ENCODE data around the gene RAD51B. TPM values are rescaled to one million over a fixed set of nuclear protein-coding genes. Genes with fewer than 3 reads are reported as not detected.

RAD51B gene
- total RNA-seq, 2 donors from 2014 or later = 22.8 to 33.8 TPM

DNA sequence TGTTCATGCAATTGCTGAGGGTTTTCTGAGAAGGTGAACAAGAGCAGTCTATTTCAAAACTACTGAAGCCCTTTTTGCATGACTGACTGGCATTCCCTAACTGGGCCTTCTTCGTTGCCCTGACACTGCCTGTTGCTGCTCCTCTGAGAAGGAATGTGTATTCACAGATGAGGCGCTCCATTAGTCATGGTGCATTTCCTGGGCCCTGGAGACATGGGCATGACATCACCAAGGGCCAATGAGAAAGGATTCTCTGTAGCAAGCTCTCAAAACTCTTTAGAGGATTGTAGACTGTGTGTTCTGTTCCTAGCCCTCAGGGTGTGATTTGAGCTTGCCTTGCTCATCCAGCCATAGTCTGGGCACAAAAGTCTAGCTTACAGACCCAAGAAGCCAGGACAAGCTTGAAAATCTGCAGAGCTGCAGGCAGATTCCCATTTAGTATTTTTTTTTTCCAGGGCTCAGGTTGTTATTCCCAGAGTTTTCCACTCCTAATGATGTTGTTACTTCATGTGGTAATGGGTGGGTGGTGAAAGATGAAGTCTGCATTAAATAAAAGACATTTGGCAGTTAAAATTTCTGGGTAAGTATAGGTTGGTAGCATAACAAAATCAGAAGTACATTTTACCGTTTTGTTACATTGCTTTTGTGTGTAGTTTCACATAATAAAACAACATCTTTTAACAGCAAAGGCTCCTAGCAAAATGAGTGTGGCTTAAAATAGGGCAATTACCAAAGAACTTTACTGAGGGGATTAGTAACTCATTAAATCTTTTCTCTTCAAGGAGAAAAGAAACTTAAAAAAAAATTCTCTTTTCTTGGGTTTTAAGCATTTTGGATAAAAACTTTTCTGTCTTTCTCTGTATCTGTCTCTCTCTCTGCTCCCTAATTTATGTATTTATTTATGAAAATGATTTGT is 318.4 kb downstream of the RAD51B start:
- H3K4me1 ChIP-seq (ENCODE audit: control insufficient read depth, insufficient read depth, low read length) = peaks cover 4% of the 10 kb centered on the region
- Mint-ChIP-seq H3K9me3 (no peaks in the 10 kb centered on the region), H3K27ac (peak overlapping the region; percentile 96), H3K4me3 (no peak overlapping the region), H3K36me3 (ENCODE audit: low read depth) (no peaks in the 10 kb centered on the region), H3K27me3 (ENCODE audit: insufficient read depth) (no peaks in the 10 kb centered on the region), H3K4me1 (peaks cover 12% of the 10 kb centered on the region)
- no peaks in the 10 kb centered on the region for H3K9me3 ChIP-seq (ENCODE audit: control insufficient read depth, low read length)
- 13 to 38% methylated on average over 1 to 2 of the region's 3 CpGs for WGBS, 2 experiments (ENCODE audit: insufficient coverage in 1 of 2, insufficient read length in 1 of 2)
- H3K27ac ChIP-seq (ENCODE audit: low read depth, low read length) = peak overlapping the region; percentile 96
- H3K9ac ChIP-seq (ENCODE audit: extremely low read depth, low read length, poor library complexity, severe bottlenecking) = peak overlapping the region; percentile 42
- no peaks in the 10 kb centered on the region for H3K27me3 ChIP-seq (ENCODE audit: control insufficient read depth, insufficient read depth, low read length, poor library complexity, severe bottlenecking)
- no peaks in the 10 kb centered on the region for H3K36me3 ChIP-seq (ENCODE audit: control insufficient read depth, insufficient read depth, low read length)
- H3K4me3 ChIP-seq (ENCODE audit: low read length) = no peak overlapping the region
- DNase-seq = peak; percentile 93
- TF ChIP-seq, protein P1, sequence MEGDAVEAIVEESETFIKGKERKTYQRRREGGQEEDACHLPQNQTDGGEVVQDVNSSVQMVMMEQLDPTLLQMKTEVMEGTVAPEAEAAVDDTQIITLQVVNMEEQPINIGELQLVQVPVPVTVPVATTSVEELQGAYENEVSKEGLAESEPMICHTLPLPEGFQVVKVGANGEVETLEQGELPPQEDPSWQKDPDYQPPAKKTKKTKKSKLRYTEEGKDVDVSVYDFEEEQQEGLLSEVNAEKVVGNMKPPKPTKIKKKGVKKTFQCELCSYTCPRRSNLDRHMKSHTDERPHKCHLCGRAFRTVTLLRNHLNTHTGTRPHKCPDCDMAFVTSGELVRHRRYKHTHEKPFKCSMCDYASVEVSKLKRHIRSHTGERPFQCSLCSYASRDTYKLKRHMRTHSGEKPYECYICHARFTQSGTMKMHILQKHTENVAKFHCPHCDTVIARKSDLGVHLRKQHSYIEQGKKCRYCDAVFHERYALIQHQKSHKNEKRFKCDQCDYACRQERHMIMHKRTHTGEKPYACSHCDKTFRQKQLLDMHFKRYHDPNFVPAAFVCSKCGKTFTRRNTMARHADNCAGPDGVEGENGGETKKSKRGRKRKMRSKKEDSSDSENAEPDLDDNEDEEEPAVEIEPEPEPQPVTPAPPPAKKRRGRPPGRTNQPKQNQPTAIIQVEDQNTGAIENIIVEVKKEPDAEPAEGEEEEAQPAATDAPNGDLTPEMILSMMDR (conservative IDR thresholded peaks at IDR 0.05) = no peak

- no peak for DNase-seq
- H3K9me3 ChIP-seq (ENCODE audit: control insufficient read depth, low read length) = no peaks in the 10 kb centered on the region
- no peak overlapping the region for H3K9ac ChIP-seq (ENCODE audit: extremely low read depth, low read length, poor library complexity, severe bottlenecking)
- 88 to 89% methylated on average over 4 of the region's 4 CpGs for WGBS, 2 experiments (ENCODE audit: insufficient coverage in 1 of 2, insufficient read length in 1 of 2)
- Mint-ChIP-seq H3K4me3 (no peak overlapping the region), H3K4me1 (peaks cover 20% of the 10 kb centered on the region), H3K9me3 (no peaks in the 10 kb centered on the region), H3K27ac (peak overlapping the region; percentile 71), H3K27me3 (ENCODE audit: insufficient read depth) (no peaks in the 10 kb centered on the region), H3K36me3 (ENCODE audit: low read depth) (no peaks in the 10 kb centered on the region)
- TF ChIP-seq, protein P1 (conservative IDR thresholded peaks at IDR 0.05) = no peak
- H3K27ac ChIP-seq (ENCODE audit: low read depth, low read length) = peak overlapping the region; percentile 96
- peaks cover 4% of the 10 kb centered on the region for H3K4me1 ChIP-seq (ENCODE audit: control insufficient read depth, insufficient read depth, low read length)
- no peaks in the 10 kb centered on the region for H3K36me3 ChIP-seq (ENCODE audit: control insufficient read depth, insufficient read depth, low read length)
- no peaks in the 10 kb centered on the region for H3K27me3 ChIP-seq (ENCODE audit: control insufficient read depth, insufficient read depth, low read length, poor library complexity, severe bottlenecking)
- no peak overlapping the region for H3K4me3 ChIP-seq (ENCODE audit: low read length)
These were observed 320.0 kb downstream of the RAD51B start for GRCh38 chr14:68139431-68140075.

DNA sequence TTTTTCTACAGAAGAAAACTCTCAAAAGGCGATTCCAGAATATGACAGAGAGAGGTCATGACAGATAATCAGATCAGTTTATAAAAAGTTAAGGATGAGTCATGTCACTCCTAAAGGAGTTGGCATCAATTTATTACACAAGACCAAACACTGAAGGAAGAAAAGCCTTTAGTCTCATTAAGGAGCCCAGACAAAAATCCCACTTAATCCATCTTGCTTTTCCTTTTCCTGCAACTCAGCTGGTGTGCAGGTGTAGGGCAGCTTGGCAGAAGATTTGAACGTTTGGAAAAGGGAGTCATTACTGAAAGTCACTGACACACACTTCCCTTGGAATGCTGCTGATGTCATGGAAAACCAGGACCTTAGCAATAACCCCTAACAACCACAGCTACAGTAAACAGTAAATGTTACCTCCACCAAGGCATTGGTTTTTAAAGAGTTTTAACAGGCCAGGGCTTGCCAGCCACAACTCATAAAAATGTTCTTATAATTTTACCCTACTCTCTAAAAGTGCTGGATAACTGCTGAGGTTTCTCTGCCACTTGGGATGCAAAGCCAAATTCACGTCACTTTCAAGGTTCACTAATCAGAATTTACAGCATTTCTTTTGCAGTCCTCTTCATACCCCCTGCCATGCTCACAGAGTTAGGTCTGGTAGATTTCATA is 320.6 kb downstream of the RAD51B start:
- Mint-ChIP-seq H3K27ac (peak overlapping the region; percentile 79), H3K4me3 (no peak overlapping the region), H3K36me3 (ENCODE audit: low read depth) (no peaks in the 10 kb centered on the region), H3K9me3 (no peaks in the 10 kb centered on the region), H3K4me1 (peaks cover 20% of the 10 kb centered on the region), H3K27me3 (ENCODE audit: insufficient read depth) (no peaks in the 10 kb centered on the region)
- 82% methylated on average over 3 of the region's 3 CpGs; no CpG with 5 or more reads in 1 of the 2 experiments for WGBS, 2 experiments (ENCODE audit: insufficient coverage in 1 of 2, insufficient read length in 1 of 2)
- TF ChIP-seq, protein P1 (conservative IDR thresholded peaks at IDR 0.05) = no peak
- Histone ChIP-seq H3K9me3 (ENCODE audit: control insufficient read depth, low read length) (no peaks in the 10 kb centered on the region), H3K4me1 (ENCODE audit: control insufficient read depth, insufficient read depth, low read length) (peaks cover 4% of the 10 kb centered on the region), H3K27ac (ENCODE audit: low read depth, low read length) (peak overlapping the region; percentile 96), H3K4me3 (ENCODE audit: low read length) (no peak overlapping the region), H3K9ac (ENCODE audit: extremely low read depth, low read length, poor library complexity, severe bottlenecking) (no peak overlapping the region), H3K27me3 (ENCODE audit: control insufficient read depth, insufficient read depth, low read length, poor library complexity, severe bottlenecking) (no peaks in the 10 kb centered on the region), H3K36me3 (ENCODE audit: control insufficient read depth, insufficient read depth, low read length) (no peaks in the 10 kb centered on the region)
- peak; percentile 50 for DNase-seq

Data from endodermal cell (in vitro differentiated cells).